ENCODE measurements around the gene SRGAP1. TPM values are rescaled to one million over a fixed set of nuclear protein-coding genes. Genes with fewer than 3 reads are reported as not detected.

SRGAP1 gene
- total RNA-seq, 2 experiments from 2014 or later = 0.03 to 0.08 TPM

- Mint-ChIP-seq H3K4me1 (no peaks in the 10 kb centered on the region), H3K4me3 (no peak overlapping the region), H3K9me3 (peaks cover 1% of the 10 kb centered on the region), H3K27me3 (no peaks in the 10 kb centered on the region), H3K36me3 (no peaks in the 10 kb centered on the region), H3K27ac (no peak overlapping the region)
- no peak for ATAC-seq (ENCODE audit: low read depth)
- POLR2A ChIA-PET = no interaction called here
- DNase-seq = no peak
Measured at GRCh38 chr12:63909746-63910145, 65.2 kb downstream of the SRGAP1 start.

GRCh38 chr12:63911341-63911740 is 66.8 kb downstream of the SRGAP1 start:
- Mint-ChIP-seq H3K4me3 (no peak overlapping the region), H3K4me1 (no peaks in the 10 kb centered on the region), H3K27me3 (no peaks in the 10 kb centered on the region), H3K9me3 (peaks cover 1% of the 10 kb centered on the region), H3K27ac (no peak overlapping the region), H3K36me3 (no peaks in the 10 kb centered on the region)
- ATAC-seq (ENCODE audit: low read depth) (no peak), DNase-seq (no peak)
- POLR2A ChIA-PET = no interaction called here

- Mint-ChIP-seq H3K36me3 (no peaks in the 10 kb centered on the region), H3K27ac (no peak overlapping the region), H3K9me3 (peaks cover 1% of the 10 kb centered on the region), H3K27me3 (no peaks in the 10 kb centered on the region), H3K4me3 (no peak overlapping the region), H3K4me1 (no peaks in the 10 kb centered on the region)
- DNase-seq (no peak), ATAC-seq (ENCODE audit: low read depth) (no peak)
- POLR2A ChIA-PET = no interaction called here
Measured at GRCh38 chr12:63912651-63913050, 68.2 kb downstream of the SRGAP1 start.

GRCh38 chr12:63913929-63914328 is 69.4 kb downstream of the SRGAP1 start:
- no peak overlapping the region for H3K4me3 Mint-ChIP-seq
- H3K27ac Mint-ChIP-seq = no peak overlapping the region
- H3K9me3 Mint-ChIP-seq = peaks cover 1% of the 10 kb centered on the region
- no peaks in the 10 kb centered on the region for H3K36me3 Mint-ChIP-seq
- H3K27me3 Mint-ChIP-seq = no peaks in the 10 kb centered on the region
- no peak for ATAC-seq (ENCODE audit: low read depth)
- POLR2A ChIA-PET = no interaction called here
- DNase-seq = no peak
- H3K4me1 Mint-ChIP-seq = no peaks in the 10 kb centered on the region

GRCh38 chr12:63915105-63915800 is 70.8 kb downstream of the SRGAP1 start:
- H3K36me3 Mint-ChIP-seq = no peaks in the 10 kb centered on the region
- ATAC-seq (ENCODE audit: low read depth) (no peak), DNase-seq (no peak)
- H3K27me3 Mint-ChIP-seq = no peaks in the 10 kb centered on the region
- no peaks in the 10 kb centered on the region for H3K9me3 Mint-ChIP-seq
- POLR2A ChIA-PET = no interaction called here
- no peaks in the 10 kb centered on the region for H3K4me1 Mint-ChIP-seq
- H3K4me3 Mint-ChIP-seq = no peak overlapping the region
- no peak overlapping the region for H3K27ac Mint-ChIP-seq

- no peak overlapping the region for H3K27ac Mint-ChIP-seq
- no peaks in the 10 kb centered on the region for H3K4me1 Mint-ChIP-seq
- H3K4me3 Mint-ChIP-seq = no peak overlapping the region
- POLR2A ChIA-PET = no interaction called here
- H3K36me3 Mint-ChIP-seq = no peaks in the 10 kb centered on the region
- H3K27me3 Mint-ChIP-seq = no peaks in the 10 kb centered on the region
- no peak for DNase-seq
- no peak for ATAC-seq (ENCODE audit: low read depth)
- no peaks in the 10 kb centered on the region for H3K9me3 Mint-ChIP-seq
Measured at GRCh38 chr12:63916561-63917476, 72.3 kb downstream of the SRGAP1 start.

GRCh38 chr12:63917477-63917862 is 73.0 kb downstream of the SRGAP1 start:
- Mint-ChIP-seq H3K36me3 (no peaks in the 10 kb centered on the region), H3K9me3 (no peaks in the 10 kb centered on the region), H3K27ac (no peak overlapping the region), H3K4me3 (no peak overlapping the region), H3K27me3 (no peaks in the 10 kb centered on the region), H3K4me1 (no peaks in the 10 kb centered on the region)
- POLR2A ChIA-PET = no interaction called here
- DNase-seq (no peak), ATAC-seq (ENCODE audit: low read depth) (no peak)

GRCh38 chr12:63917864-63918799 is 73.6 kb downstream of the SRGAP1 start:
- DNase-seq (no peak), ATAC-seq (ENCODE audit: low read depth) (no peak)
- Mint-ChIP-seq H3K4me3 (no peak overlapping the region), H3K9me3 (no peaks in the 10 kb centered on the region), H3K4me1 (no peaks in the 10 kb centered on the region), H3K27ac (no peak overlapping the region), H3K27me3 (no peaks in the 10 kb centered on the region), H3K36me3 (no peaks in the 10 kb centered on the region)
- POLR2A ChIA-PET = no interaction called here

- H3K27ac Mint-ChIP-seq = no peak overlapping the region
- POLR2A ChIA-PET = no interaction called here
- H3K9me3 Mint-ChIP-seq = no peaks in the 10 kb centered on the region
- H3K4me3 Mint-ChIP-seq = no peak overlapping the region
- DNase-seq (no peak), ATAC-seq (ENCODE audit: low read depth) (no peak)
- H3K4me1 Mint-ChIP-seq = no peaks in the 10 kb centered on the region
- H3K36me3 Mint-ChIP-seq = no peaks in the 10 kb centered on the region
- no peaks in the 10 kb centered on the region for H3K27me3 Mint-ChIP-seq
Measured at GRCh38 chr12:63918800-63919300, 74.3 kb downstream of the SRGAP1 start.

GRCh38 chr12:63919756-63920155 is 75.3 kb downstream of the SRGAP1 start:
- Mint-ChIP-seq H3K27me3 (no peaks in the 10 kb centered on the region), H3K4me1 (no peaks in the 10 kb centered on the region), H3K4me3 (no peak overlapping the region), H3K36me3 (no peaks in the 10 kb centered on the region), H3K27ac (no peak overlapping the region), H3K9me3 (no peaks in the 10 kb centered on the region)
- POLR2A ChIA-PET = no interaction called here
- DNase-seq = no peak
- ATAC-seq (ENCODE audit: low read depth) = no peak

GRCh38 chr12:63921157-63921556 is 76.7 kb downstream of the SRGAP1 start:
- Mint-ChIP-seq H3K9me3 (no peaks in the 10 kb centered on the region), H3K27ac (no peak overlapping the region), H3K27me3 (no peaks in the 10 kb centered on the region), H3K4me3 (no peak overlapping the region), H3K4me1 (no peaks in the 10 kb centered on the region), H3K36me3 (no peaks in the 10 kb centered on the region)
- POLR2A ChIA-PET = no interaction called here
- no peak for ATAC-seq (ENCODE audit: low read depth)
- no peak for DNase-seq

- Mint-ChIP-seq H3K9me3 (no peaks in the 10 kb centered on the region), H3K4me3 (no peak overlapping the region), H3K4me1 (no peaks in the 10 kb centered on the region), H3K27me3 (no peaks in the 10 kb centered on the region), H3K36me3 (no peaks in the 10 kb centered on the region), H3K27ac (no peak overlapping the region)
- ATAC-seq (ENCODE audit: low read depth) (no peak), DNase-seq (no peak)
- POLR2A ChIA-PET = no interaction called here
Measured at GRCh38 chr12:63922474-63922873, 78.0 kb downstream of the SRGAP1 start.

- no peaks in the 10 kb centered on the region for H3K9me3 Mint-ChIP-seq
- no peak for ATAC-seq (ENCODE audit: low read depth)
- no peaks in the 10 kb centered on the region for H3K27me3 Mint-ChIP-seq
- no peak overlapping the region for H3K4me3 Mint-ChIP-seq
- no peak overlapping the region for H3K27ac Mint-ChIP-seq
- no peak for DNase-seq
- POLR2A ChIA-PET = no interaction called here
- no peaks in the 10 kb centered on the region for H3K36me3 Mint-ChIP-seq
- H3K4me1 Mint-ChIP-seq = no peaks in the 10 kb centered on the region
Measured at GRCh38 chr12:63924781-63925180, 80.3 kb downstream of the SRGAP1 start.
